22Rv1 (cell line): ENCODE measurements around the gene NAE1.

Source experiments
- H3K27ac ChIP-seq: fragments of 450-650 bp; 2 replicates; pipeline ENCODE4 v1.5.1; 2017
- ZFX ChIP-seq: fragments of 450-650 bp; IDR thresholded peaks from 2 replicates; pipeline ENCODE4 v1.6.1; 2017; ENCODE audit warnings: antibody characterized with exemption, borderline replicate concordance
- TF ChIP-seq, protein P1 (sequence below): fragments of 450-650 bp; IDR thresholded peaks from 2 replicates; pipeline ENCODE4 v1.5.1; 2017; ENCODE audit warnings: mild to moderate bottlenecking

The NAE1 gene

DNA sequence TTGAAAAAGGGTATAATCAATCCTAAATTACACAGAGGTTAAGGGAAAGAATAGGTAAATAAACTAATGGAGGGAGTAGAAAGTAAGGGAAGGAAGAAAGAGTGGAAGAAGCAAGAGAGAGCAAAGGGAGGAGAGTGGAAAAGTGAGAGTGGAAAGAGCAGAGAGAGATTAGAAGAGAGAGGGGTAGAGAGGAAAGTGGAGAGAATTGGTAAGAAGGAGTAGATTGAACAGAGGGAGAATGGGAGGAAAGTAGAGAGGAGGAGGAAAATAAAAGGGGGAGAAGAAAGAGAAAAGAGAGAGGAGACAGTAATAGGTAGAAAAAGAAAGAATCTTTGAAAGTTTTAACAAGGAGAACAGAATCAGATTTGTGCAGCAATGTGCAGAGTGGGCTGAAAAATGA, 54.3 kb downstream of the NAE1 start:
- H3K27ac ChIP-seq = no peak overlapping the region
- TF ChIP-seq, protein P1, sequence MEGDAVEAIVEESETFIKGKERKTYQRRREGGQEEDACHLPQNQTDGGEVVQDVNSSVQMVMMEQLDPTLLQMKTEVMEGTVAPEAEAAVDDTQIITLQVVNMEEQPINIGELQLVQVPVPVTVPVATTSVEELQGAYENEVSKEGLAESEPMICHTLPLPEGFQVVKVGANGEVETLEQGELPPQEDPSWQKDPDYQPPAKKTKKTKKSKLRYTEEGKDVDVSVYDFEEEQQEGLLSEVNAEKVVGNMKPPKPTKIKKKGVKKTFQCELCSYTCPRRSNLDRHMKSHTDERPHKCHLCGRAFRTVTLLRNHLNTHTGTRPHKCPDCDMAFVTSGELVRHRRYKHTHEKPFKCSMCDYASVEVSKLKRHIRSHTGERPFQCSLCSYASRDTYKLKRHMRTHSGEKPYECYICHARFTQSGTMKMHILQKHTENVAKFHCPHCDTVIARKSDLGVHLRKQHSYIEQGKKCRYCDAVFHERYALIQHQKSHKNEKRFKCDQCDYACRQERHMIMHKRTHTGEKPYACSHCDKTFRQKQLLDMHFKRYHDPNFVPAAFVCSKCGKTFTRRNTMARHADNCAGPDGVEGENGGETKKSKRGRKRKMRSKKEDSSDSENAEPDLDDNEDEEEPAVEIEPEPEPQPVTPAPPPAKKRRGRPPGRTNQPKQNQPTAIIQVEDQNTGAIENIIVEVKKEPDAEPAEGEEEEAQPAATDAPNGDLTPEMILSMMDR = no peak
- no peak for TF ChIP-seq ZFX

DNA sequence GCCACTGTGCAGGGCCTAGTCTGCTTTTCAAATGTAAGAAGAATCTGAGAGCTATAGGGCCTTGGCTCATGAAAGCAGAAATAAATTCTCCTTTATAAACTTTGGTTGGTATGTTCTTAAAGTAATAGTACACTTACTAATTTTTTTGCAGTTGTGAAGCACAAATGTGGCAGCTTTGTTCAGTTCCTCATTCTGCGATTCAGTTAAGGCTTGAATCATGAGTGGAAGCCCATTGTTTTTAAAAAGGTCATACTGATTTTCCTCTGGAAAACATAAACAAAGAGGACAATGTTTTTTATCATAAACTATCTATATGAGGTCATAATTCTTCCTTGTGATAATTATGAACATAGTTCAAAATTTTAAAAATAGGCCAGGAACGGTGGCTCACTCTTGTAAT, 55.8 kb downstream of the NAE1 start:
- no peak overlapping the region for H3K27ac ChIP-seq
- no peak for TF ChIP-seq ZFX
- TF ChIP-seq, protein P1 = no peak

DNA sequence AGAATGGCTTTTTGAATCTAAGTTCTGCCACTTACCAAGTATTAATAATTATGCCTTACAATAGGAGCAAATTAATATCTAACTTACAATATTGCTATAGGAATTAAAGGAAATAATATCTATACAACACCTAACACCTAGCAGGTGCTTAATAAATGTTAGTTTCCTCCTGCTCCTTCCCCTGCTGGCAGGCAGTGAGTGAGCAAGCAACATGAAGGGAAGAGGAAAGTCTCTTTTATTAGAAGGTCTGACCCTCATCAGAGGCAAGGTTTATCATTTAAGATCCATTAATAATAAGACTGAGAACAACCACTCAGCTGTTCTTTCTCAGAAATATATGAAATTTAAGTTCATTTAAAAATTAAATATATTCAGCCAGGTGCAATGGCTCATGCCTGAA, 72.7 kb downstream of the NAE1 start:
- H3K27ac ChIP-seq = no peak overlapping the region
- TF ChIP-seq, protein P1 = no peak
- TF ChIP-seq ZFX = no peak

DNA sequence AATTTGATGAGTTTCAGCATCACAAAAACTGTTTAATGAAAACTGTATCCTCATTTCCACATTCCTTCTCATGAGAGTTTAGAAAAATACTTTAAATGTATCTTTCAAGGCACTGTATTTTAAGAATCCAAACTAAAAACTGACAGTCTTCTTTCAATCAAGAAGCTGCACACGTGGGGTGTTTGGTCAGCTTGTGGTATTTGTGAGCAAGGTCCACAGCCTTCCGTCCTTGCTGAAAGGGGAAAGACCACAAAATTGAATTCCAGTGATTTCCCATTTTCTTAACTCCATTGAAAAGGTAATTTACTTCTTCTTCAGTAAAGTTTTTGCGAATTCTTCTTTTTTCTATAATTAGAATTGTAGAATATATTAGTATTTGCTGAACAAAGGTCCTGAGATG, 76.0 kb downstream of the NAE1 start:
- H3K27ac ChIP-seq = no peak overlapping the region
- no peak for TF ChIP-seq ZFX
- TF ChIP-seq, protein P1 = no peak

DNA sequence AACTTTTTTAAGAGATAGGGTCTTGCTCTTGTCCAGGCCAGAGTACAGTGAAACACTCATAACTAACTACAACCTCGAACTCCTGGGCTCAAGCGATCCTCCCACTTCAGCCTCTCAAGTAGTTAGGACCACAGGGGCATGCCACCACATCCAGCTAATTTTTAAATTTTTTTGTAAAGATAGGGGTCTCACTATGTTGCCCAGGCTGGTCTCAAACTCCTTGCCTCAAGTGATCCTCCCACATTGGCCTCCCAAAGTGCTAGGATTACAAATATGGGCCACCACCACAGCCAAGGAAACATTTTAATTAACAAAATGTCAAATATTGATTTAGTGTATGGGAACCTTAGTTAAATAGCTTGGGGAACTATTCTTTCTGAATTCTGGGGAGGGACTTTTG, 76.6 kb downstream of the NAE1 start:
- TF ChIP-seq, protein P1 = no peak
- TF ChIP-seq ZFX = no peak
- H3K27ac ChIP-seq = no peak overlapping the region

DNA sequence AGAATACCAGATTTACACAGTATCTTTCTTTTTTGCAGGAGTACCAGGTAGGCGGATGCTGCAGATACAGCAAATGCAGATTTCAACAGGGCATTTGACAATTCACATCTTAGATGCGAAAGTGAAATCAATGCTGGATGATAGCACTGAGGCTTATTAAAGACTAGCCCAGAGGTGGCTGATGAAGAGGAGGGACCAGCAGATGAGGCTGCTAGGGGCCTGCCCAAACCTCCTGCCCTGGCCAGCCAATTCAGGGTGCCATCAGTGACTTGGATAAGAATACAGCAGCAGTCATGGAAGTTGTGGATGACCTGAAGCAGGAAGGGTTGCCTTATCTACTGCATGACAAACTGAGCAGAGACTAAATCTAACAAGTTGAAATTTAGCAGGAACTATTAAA, 77.8 kb downstream of the NAE1 start:
- TF ChIP-seq ZFX = no peak
- no peak overlapping the region for H3K27ac ChIP-seq
